Fibroblast of lung (primary cell): ENCODE results near the gene PLA2G2C. TPM values are rescaled to one million over a fixed set of nuclear protein-coding genes. Genes with fewer than 3 reads are reported as not detected.

Experiments
- DNase-seq, 2 donors: peaks; one replicate each; pipeline versions ENCODE4 v3.0.0 to v3.0.0-alpha.2; 2010; ENCODE audit warnings: low read depth in 2 of 2
- H2AFZ ChIP-seq: 2 replicates; pipeline ENCODE4 v1.5.1; 2012; ENCODE audit warnings: low read length, control low read depth, inconsistent platforms
- H3K27ac ChIP-seq: 2 replicates; pipeline ENCODE4 v1.5.1; 2011; ENCODE audit warnings: low read length, control low read depth; ENCODE audit not compliant: insufficient read depth
- H3K27me3 ChIP-seq: 2 replicates; pipeline ENCODE4 v1.5.1; 2011; ENCODE audit warnings: mild to moderate bottlenecking, low read length; ENCODE audit not compliant: control insufficient read depth, insufficient read depth
- H3K36me3 ChIP-seq: 2 replicates; pipeline ENCODE4 v1.5.1; 2011; ENCODE audit warnings: low read length; ENCODE audit not compliant: control insufficient read depth, insufficient read depth
- H3K4me1 ChIP-seq: 2 replicates; pipeline ENCODE4 v1.5.1; 2011; ENCODE audit warnings: low read length; ENCODE audit not compliant: control insufficient read depth, insufficient read depth; ENCODE audit errors: extremely low read depth
- H3K4me2 ChIP-seq: 2 replicates; pipeline ENCODE4 v1.5.1; 2011; ENCODE audit warnings: low read length, control low read depth; ENCODE audit not compliant: insufficient read depth; ENCODE audit errors: extremely low read depth
- H3K4me3 ChIP-seq, 4 experiments: fragments of 200-600 bp in 1 of 4; sonication (generic) in 1 of 4; replicated peaks in 1 of 4; 2 replicates each; pipeline ENCODE4 v1.5.1; 2011 to 2016; ENCODE audit warnings: low read length in 4 of 4, low read depth in 3 of 4, mild to moderate bottlenecking in 3 of 4, control low read depth in 2 of 4, inconsistent platforms in 1 of 4, mixed read lengths in 1 of 4; ENCODE audit not compliant: insufficient read depth in 1 of 4; ENCODE audit errors: control extremely low read depth in 1 of 4
- H3K79me2 ChIP-seq: 2 replicates; pipeline ENCODE4 v1.5.1; 2012; ENCODE audit warnings: mild to moderate bottlenecking, low read length, inconsistent platforms; ENCODE audit not compliant: control insufficient read depth, insufficient read depth
- H3K9ac ChIP-seq: 2 replicates; pipeline ENCODE4 v1.5.1; 2011; ENCODE audit warnings: mild to moderate bottlenecking, low read length, control low read depth; ENCODE audit not compliant: insufficient read depth
- H3K9me3 ChIP-seq: 2 replicates; pipeline ENCODE4 v1.5.1; 2012; ENCODE audit warnings: low read depth, low read length; ENCODE audit not compliant: control insufficient read depth, insufficient read depth
- H4K20me1 ChIP-seq: 2 replicates; pipeline ENCODE4 v1.5.1; 2011; ENCODE audit warnings: low read length; ENCODE audit not compliant: control insufficient read depth, insufficient read depth; ENCODE audit errors: extremely low read depth
- CTCF ChIP-seq, 2 donors: IDR thresholded peaks in 1 of 2; conservative IDR thresholded peaks in 1 of 2; 1 replicate in 1 of 2; 2 replicates in 1 of 2; pipeline ENCODE4 v1.5.1; 2011 to 2012; ENCODE audit warnings: low read length in 2 of 2, control low read depth in 1 of 2, inconsistent platforms in 1 of 2, low read depth in 1 of 2, mild to moderate bottlenecking in 1 of 2
- EZH2 ChIP-seq: IDR thresholded peaks from 2 replicates; pipeline ENCODE4 v1.5.1; 2012; ENCODE audit warnings: low read length, control low read depth, mild to moderate bottlenecking; ENCODE audit errors: missing control alignments
- polyA plus RNA-seq, 2 donors: library from polyadenylated mRNA; depleted of rRNA in 1 of 2; stranded (reverse) in 1 of 2; unstranded in 1 of 2; fragments of >200 nt; gene quantifications; 2 replicates each; pipeline ENCODE4 v1.2.1, GENCODE V29; 2011 to 2012; ENCODE audit warnings: missing spikeins in 1 of 2
- total RNA-seq: library from RNA; depleted of rRNA; stranded (reverse); fragments of >200 nt; gene quantifications from 2 replicates; pipeline ENCODE4 v1.2.1, GENCODE V29; 2014

PLA2G2C gene
- total and polyA plus RNA-seq, 2 donors (not counting 1 experiment from before 2014, with no cell fraction given) = not detected

GRCh38 chr1:20160034-20160433 is 26.3 kb downstream of the PLA2G2C start:
- TF ChIP-seq EZH2 = no peak
- no peak for TF ChIP-seq CTCF (conservative IDR thresholded peaks at IDR 0.05 in 1 of 2, IDR thresholded peaks at IDR 0.05 in 1 of 2; ENCODE audit: low read depth in 1 of 2, low read length in 2 of 2)
- H3K36me3 ChIP-seq = no peaks in the 10 kb centered on the region
- DNase-seq = peak; percentile 12 to 25
- H3K9me3 ChIP-seq = no peaks in the 10 kb centered on the region
- no peak overlapping the region for H3K4me3 ChIP-seq
- no peak overlapping the region for H3K9ac ChIP-seq
- H4K20me1 ChIP-seq = no peaks in the 10 kb centered on the region
- no peak overlapping the region for H2AFZ ChIP-seq
- no peaks in the 10 kb centered on the region for H3K79me2 ChIP-seq
- no peak overlapping the region for H3K27ac ChIP-seq
- H3K4me1 ChIP-seq = no peaks in the 10 kb centered on the region
- no peaks in the 10 kb centered on the region for H3K27me3 ChIP-seq
- H3K4me2 ChIP-seq = no peak overlapping the region

- H3K27me3 ChIP-seq = no peaks in the 10 kb centered on the region
- TF ChIP-seq CTCF (conservative IDR thresholded peaks at IDR 0.05 in 1 of 2, IDR thresholded peaks at IDR 0.05 in 1 of 2; ENCODE audit: low read depth in 1 of 2, low read length in 2 of 2) (no peak), EZH2 (no peak)
- H3K9me3 ChIP-seq = no peaks in the 10 kb centered on the region
- H2AFZ ChIP-seq = no peak overlapping the region
- H3K4me1 ChIP-seq = no peaks in the 10 kb centered on the region
- DNase-seq = no peak
- H3K4me2 ChIP-seq = no peak overlapping the region
- H3K79me2 ChIP-seq = no peaks in the 10 kb centered on the region
- H3K9ac ChIP-seq = no peak overlapping the region
- H3K4me3 ChIP-seq = no peak overlapping the region
- H3K27ac ChIP-seq = no peak overlapping the region
- H3K36me3 ChIP-seq = no peaks in the 10 kb centered on the region
- H4K20me1 ChIP-seq = no peaks in the 10 kb centered on the region
Measured at GRCh38 chr1:20158358-20159070, 27.8 kb downstream of the PLA2G2C start.

- Histone ChIP-seq H3K4me1 (peaks cover 6% of the 10 kb centered on the region), H3K9me3 (no peaks in the 10 kb centered on the region), H3K36me3 (no peaks in the 10 kb centered on the region), H3K4me3 (no peak overlapping the region), H3K4me2 (peak overlapping the region; percentile 59), H3K27ac (no peak overlapping the region), H3K27me3 (no peaks in the 10 kb centered on the region), H3K9ac (no peak overlapping the region), H2AFZ (peak overlapping the region; percentile 41), H3K79me2 (no peaks in the 10 kb centered on the region), H4K20me1 (no peaks in the 10 kb centered on the region)
- no peak for TF ChIP-seq CTCF (conservative IDR thresholded peaks at IDR 0.05 in 1 of 2, IDR thresholded peaks at IDR 0.05 in 1 of 2; ENCODE audit: low read depth in 1 of 2, low read length in 2 of 2)
- TF ChIP-seq EZH2 = no peak
- DNase-seq = no peak
Measured at GRCh38 chr1:20154301-20154831, 32.0 kb downstream of the PLA2G2C start.
